Measurements from ENCODE around the gene MAG.
"Not testable (repeated sequence)": the region's sequence is repeated elsewhere in the genome, so short reads cannot be mapped to it uniquely, and the experiment has no call there.

Gene MAG

DNA sequence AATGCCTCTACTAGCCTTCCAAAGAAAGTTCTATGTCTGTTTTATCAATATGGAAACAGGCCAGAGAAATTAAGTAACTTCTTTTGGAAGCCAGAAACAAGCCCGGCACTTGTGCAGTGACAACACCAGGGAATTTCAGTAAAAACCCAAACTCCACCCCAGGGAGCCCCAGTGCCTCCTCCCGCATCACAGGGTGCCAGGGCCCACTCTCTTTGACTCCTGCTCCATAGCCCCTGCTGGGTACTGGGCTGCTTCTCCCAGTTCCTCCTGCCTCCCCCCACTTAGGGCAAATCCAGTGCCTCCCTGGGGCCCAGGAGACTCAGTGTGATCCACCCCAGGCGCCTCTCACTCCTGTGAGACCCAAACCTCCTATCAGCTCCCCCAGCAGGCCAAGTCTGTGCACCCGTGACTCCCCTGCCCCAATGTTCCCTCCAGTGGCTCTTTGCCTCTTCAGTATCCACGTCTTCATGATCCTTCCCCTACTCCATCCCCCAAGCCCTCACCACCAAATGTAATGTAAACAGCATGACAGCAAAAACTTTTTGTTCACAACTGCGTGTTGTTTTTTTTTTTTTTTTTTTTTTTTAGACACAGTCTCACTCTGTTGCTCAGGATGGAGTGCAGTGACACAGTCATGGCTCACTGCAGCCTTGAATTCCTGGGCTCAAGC lies 64.0 kb downstream of the MAG start:
- no peak overlapping the region for H4K91ac ChIP-seq (ENCODE audit: low read depth, low read length)
- H3K27ac ChIP-seq (ENCODE audit: low read depth, low read length) = no peak overlapping the region
- H3K18ac ChIP-seq (ENCODE audit: low read length) = no peak overlapping the region
- no peak for DNase-seq
- no peaks in the 10 kb centered on the region for H3K36me3 ChIP-seq (ENCODE audit: control insufficient read depth in 1 of 2, insufficient read depth in 2 of 2, low read length in 2 of 2)
- no peak overlapping the region for H3K9ac ChIP-seq (ENCODE audit: low read length)
- no peaks in the 10 kb centered on the region for H3K79me1 ChIP-seq (ENCODE audit: low read length)
- no peaks in the 10 kb centered on the region for H3K79me2 ChIP-seq (ENCODE audit: control insufficient read depth, insufficient read depth, low read length, poor library complexity)
- no peak overlapping the region for H3K4me2 ChIP-seq (ENCODE audit: low read length)
- H3K4ac ChIP-seq (ENCODE audit: low read depth, low read length) = no peak overlapping the region
- H3K23ac ChIP-seq (ENCODE audit: low read length) = no peak overlapping the region
- no CpG with 5 or more reads among the region's 6 CpGs for WGBS (ENCODE audit: extremely low coverage, insufficient coverage, insufficient read length)
- H3K14ac ChIP-seq (ENCODE audit: low read length) = no peak overlapping the region
- H2BK120ac ChIP-seq (ENCODE audit: insufficient read depth, low read length, poor library complexity) = no peak overlapping the region
- H3K4me1 ChIP-seq (ENCODE audit: control insufficient read depth in 1 of 2, insufficient read depth in 2 of 2, low read length in 2 of 2) = no peaks in the 10 kb centered on the region
- H3K9me3 ChIP-seq (ENCODE audit: insufficient read depth, low read depth, low read length) = no peaks in the 10 kb centered on the region
- no peak overlapping the region for H3K4me3 ChIP-seq (ENCODE audit: low read depth, low read length)
- no peak overlapping the region for H4K12ac ChIP-seq (ENCODE audit: low read depth, low read length)
- H2BK12ac ChIP-seq (ENCODE audit: low read length) = no peak overlapping the region
- H2AK5ac ChIP-seq (ENCODE audit: low read length) = no peak overlapping the region
- no peak overlapping the region for H4K8ac ChIP-seq (ENCODE audit: low read depth, low read length)
- no peak overlapping the region for H2AFZ ChIP-seq (ENCODE audit: insufficient read depth, low read length, poor library complexity)
- H2BK5ac ChIP-seq (ENCODE audit: low read depth, low read length, poor library complexity) = no peak overlapping the region
- no peaks in the 10 kb centered on the region for H3K27me3 ChIP-seq (ENCODE audit: insufficient read depth, low read length)

GRCh38 chr19:35357867-35358573 lies 66.1 kb downstream of the MAG start, which contains the start of gene FFAR3:
FFAR3 (plus strand) TSS chr19:35358460; CDS start chr19:35358891, 431 bp downstream.
- no peak within 1 kb of the TSS for H3K4me3 ChIP-seq (ENCODE audit: low read depth, low read length)
- no peaks in the 10 kb centered on the region for H3K27me3 ChIP-seq (ENCODE audit: insufficient read depth, low read length)
- no peak within 1 kb of the TSS for H2BK5ac ChIP-seq (ENCODE audit: low read depth, low read length, poor library complexity)
- H3K14ac ChIP-seq (ENCODE audit: low read length) = no peak within 1 kb of the TSS
- H2AK5ac ChIP-seq (ENCODE audit: low read length) = no peak within 1 kb of the TSS
- H4K8ac ChIP-seq (ENCODE audit: low read depth, low read length) = no peak within 1 kb of the TSS
- H2BK120ac ChIP-seq (ENCODE audit: insufficient read depth, low read length, poor library complexity) = no peak within 1 kb of the TSS
- H4K12ac ChIP-seq (ENCODE audit: low read depth, low read length) = no peak within 1 kb of the TSS
- H2BK12ac ChIP-seq (ENCODE audit: low read length) = no peak within 1 kb of the TSS
- no peaks in the 10 kb centered on the region for H3K36me3 ChIP-seq (ENCODE audit: control insufficient read depth in 1 of 2, insufficient read depth in 2 of 2, low read length in 2 of 2)
- H4K91ac ChIP-seq (ENCODE audit: low read depth, low read length) = no peak within 1 kb of the TSS
- H3K79me2 ChIP-seq (ENCODE audit: control insufficient read depth, insufficient read depth, low read length, poor library complexity) = no peaks in the 10 kb centered on the region
- no peak within 1 kb of the TSS for H3K9ac ChIP-seq (ENCODE audit: low read length)
- no peak within 1 kb of the TSS for H2AFZ ChIP-seq (ENCODE audit: insufficient read depth, low read length, poor library complexity)
- no peak within 1 kb of the TSS for H3K18ac ChIP-seq (ENCODE audit: low read length)
- WGBS (ENCODE audit: extremely low coverage, insufficient coverage, insufficient read length) = no CpG with 5 or more reads among the region's 18 CpGs
- no peak within 1 kb of the TSS for H3K27ac ChIP-seq (ENCODE audit: low read depth, low read length)
- no peaks in the 10 kb centered on the region for H3K9me3 ChIP-seq (ENCODE audit: insufficient read depth, low read depth, low read length)
- no peaks in the 10 kb centered on the region for H3K79me1 ChIP-seq (ENCODE audit: low read length)
- no peak within 1 kb of the TSS for H3K23ac ChIP-seq (ENCODE audit: low read length)
- H3K4ac ChIP-seq (ENCODE audit: low read depth, low read length) = no peak within 1 kb of the TSS
- no peak within 1 kb of the TSS for H3K4me2 ChIP-seq (ENCODE audit: low read length)
- H3K4me1 ChIP-seq (ENCODE audit: control insufficient read depth in 1 of 2, insufficient read depth in 2 of 2, low read length in 2 of 2) = no peaks in the 10 kb centered on the region
- DNase-seq = peak in 1 of 2 donors; percentile 17

DNA sequence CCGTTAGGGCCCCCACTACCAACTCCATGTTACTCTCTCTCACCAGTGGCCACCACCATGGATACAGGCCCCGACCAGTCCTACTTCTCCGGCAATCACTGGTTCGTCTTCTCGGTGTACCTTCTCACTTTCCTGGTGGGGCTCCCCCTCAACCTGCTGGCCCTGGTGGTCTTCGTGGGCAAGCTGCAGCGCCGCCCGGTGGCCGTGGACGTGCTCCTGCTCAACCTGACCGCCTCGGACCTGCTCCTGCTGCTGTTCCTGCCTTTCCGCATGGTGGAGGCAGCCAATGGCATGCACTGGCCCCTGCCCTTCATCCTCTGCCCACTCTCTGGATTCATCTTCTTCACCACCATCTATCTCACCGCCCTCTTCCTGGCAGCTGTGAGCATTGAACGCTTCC lies 66.9 kb downstream of the MAG start:
- H2BK5ac ChIP-seq (ENCODE audit: low read depth, low read length, poor library complexity); H3K79me1 ChIP-seq (ENCODE audit: low read length); H2AK5ac ChIP-seq (ENCODE audit: low read length); H4K91ac ChIP-seq (ENCODE audit: low read depth, low read length); H2BK12ac ChIP-seq (ENCODE audit: low read length); H3K27me3 ChIP-seq (ENCODE audit: insufficient read depth, low read length); H3K4ac ChIP-seq (ENCODE audit: low read depth, low read length); H3K9ac ChIP-seq (ENCODE audit: low read length); H3K36me3 ChIP-seq (ENCODE audit: control insufficient read depth in 1 of 2, insufficient read depth in 2 of 2, low read length in 2 of 2); H3K4me1 ChIP-seq (ENCODE audit: control insufficient read depth in 1 of 2, insufficient read depth in 2 of 2, low read length in 2 of 2); H3K4me2 ChIP-seq (ENCODE audit: low read length); H3K4me3 ChIP-seq (ENCODE audit: low read depth, low read length); H3K23ac ChIP-seq (ENCODE audit: low read length); H4K8ac ChIP-seq (ENCODE audit: low read depth, low read length); H4K12ac ChIP-seq (ENCODE audit: low read depth, low read length); H3K9me3 ChIP-seq (ENCODE audit: insufficient read depth, low read depth, low read length); H3K14ac ChIP-seq (ENCODE audit: low read length); H3K27ac ChIP-seq (ENCODE audit: low read depth, low read length); H2AFZ ChIP-seq (ENCODE audit: insufficient read depth, low read length, poor library complexity); H2BK120ac ChIP-seq (ENCODE audit: insufficient read depth, low read length, poor library complexity); DNase-seq; H3K79me2 ChIP-seq (ENCODE audit: control insufficient read depth, insufficient read depth, low read length, poor library complexity); H3K18ac ChIP-seq (ENCODE audit: low read length): not testable (repeated sequence)
- WGBS (ENCODE audit: extremely low coverage, insufficient coverage, insufficient read length) = no CpG with 5 or more reads among the region's 16 CpGs

DNA sequence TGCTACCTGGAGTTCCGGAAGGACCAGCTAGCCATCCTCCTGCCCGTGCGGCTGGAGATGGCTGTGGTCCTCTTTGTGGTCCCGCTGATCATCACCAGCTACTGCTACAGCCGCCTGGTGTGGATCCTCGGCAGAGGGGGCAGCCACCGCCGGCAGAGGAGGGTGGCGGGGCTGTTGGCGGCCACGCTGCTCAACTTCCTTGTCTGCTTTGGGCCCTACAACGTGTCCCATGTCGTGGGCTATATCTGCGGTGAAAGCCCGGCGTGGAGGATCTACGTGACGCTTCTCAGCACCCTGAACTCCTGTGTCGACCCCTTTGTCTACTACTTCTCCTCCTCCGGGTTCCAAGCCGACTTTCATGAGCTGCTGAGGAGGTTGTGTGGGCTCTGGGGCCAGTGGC lies 67.4 kb downstream of the MAG start:
- not testable (repeated sequence) for H3K27ac ChIP-seq (ENCODE audit: low read depth, low read length); H3K27me3 ChIP-seq (ENCODE audit: insufficient read depth, low read length); H3K4me3 ChIP-seq (ENCODE audit: low read depth, low read length); H3K4me1 ChIP-seq (ENCODE audit: control insufficient read depth in 1 of 2, insufficient read depth in 2 of 2, low read length in 2 of 2); H4K8ac ChIP-seq (ENCODE audit: low read depth, low read length); H3K4ac ChIP-seq (ENCODE audit: low read depth, low read length); H2BK12ac ChIP-seq (ENCODE audit: low read length); H2AK5ac ChIP-seq (ENCODE audit: low read length); H4K91ac ChIP-seq (ENCODE audit: low read depth, low read length); H3K9me3 ChIP-seq (ENCODE audit: insufficient read depth, low read depth, low read length); H3K9ac ChIP-seq (ENCODE audit: low read length); H3K4me2 ChIP-seq (ENCODE audit: low read length); H3K79me1 ChIP-seq (ENCODE audit: low read length); H4K12ac ChIP-seq (ENCODE audit: low read depth, low read length); H3K79me2 ChIP-seq (ENCODE audit: control insufficient read depth, insufficient read depth, low read length, poor library complexity); H2AFZ ChIP-seq (ENCODE audit: insufficient read depth, low read length, poor library complexity); H3K23ac ChIP-seq (ENCODE audit: low read length); H3K14ac ChIP-seq (ENCODE audit: low read length); H2BK120ac ChIP-seq (ENCODE audit: insufficient read depth, low read length, poor library complexity); H3K36me3 ChIP-seq (ENCODE audit: control insufficient read depth in 1 of 2, insufficient read depth in 2 of 2, low read length in 2 of 2); H2BK5ac ChIP-seq (ENCODE audit: low read depth, low read length, poor library complexity); DNase-seq; H3K18ac ChIP-seq (ENCODE audit: low read length)
- WGBS (ENCODE audit: extremely low coverage, insufficient coverage, insufficient read length) = no CpG with 5 or more reads among the region's 21 CpGs
